ENCODE results near the gene FAM98A. TPM values are rescaled to one million over a fixed set of nuclear protein-coding genes. Genes with fewer than 3 reads are reported as not detected.

FAM98A gene
- total and polyA plus RNA-seq, 10 of the 15 experiments (the other 5 are each of a cell fraction or from before 2014, with no cell fraction given), result 29.7 to 231 (median 80.2) TPM

GRCh38 chr2:33616873-33617272 is 17.8 kb upstream of the FAM98A start (continued):
- TF ChIP-seq EED (IDR thresholded peaks at IDR 0.05; ENCODE audit: low read depth) (peak; percentile 64), POLR2A (IDR thresholded peaks at IDR 0.05; ENCODE audit: low read depth, low read length) (no peak), ZBTB40 (IDR thresholded peaks at IDR 0.05; ENCODE audit: borderline replicate concordance) (no peak), ZNF384 (IDR thresholded peaks at IDR 0.05; ENCODE audit: borderline replicate concordance, low read depth, low read length) (no peak), E2F8 (IDR thresholded peaks at IDR 0.05; ENCODE audit: low read depth, partially characterized antibody) (no peak), ELK1 (IDR thresholded peaks at IDR 0.05; ENCODE audit: low read depth, low read length) (no peak), KLF5 (IDR thresholded peaks at IDR 0.05; ENCODE audit: partially characterized antibody) (no peak), ATF7 (IDR thresholded peaks at IDR 0.05; ENCODE audit: low read depth) (no peak), E4F1 (IDR thresholded peaks at IDR 0.05; ENCODE audit: borderline replicate concordance, partially characterized antibody) (no peak), RELB (IDR thresholded peaks at IDR 0.05; ENCODE audit: low read depth) (no peak), NFXL1 (IDR thresholded peaks at IDR 0.05; ENCODE audit: borderline replicate concordance) (no peak), CEBPZ (IDR thresholded peaks at IDR 0.05; ENCODE audit: low read depth, low read length) (no peak), TCF12 (IDR thresholded peaks at IDR 0.05; ENCODE audit: low read depth, low read length) (0 out of 2 replicates have a peak, but pooled peaks have one; percentile 38), NBN (IDR thresholded peaks at IDR 0.05) (no peak), KDM1A (IDR thresholded peaks at IDR 0.05; ENCODE audit: borderline replicate concordance) (no peak)
